Measurements from ENCODE around the gene FAH. TPM values are rescaled to one million over a fixed set of nuclear protein-coding genes. Genes with fewer than 3 reads are reported as not detected.

FAH gene
- 29.0 and 37.3 TPM in 2 replicates for total RNA-seq

DNA sequence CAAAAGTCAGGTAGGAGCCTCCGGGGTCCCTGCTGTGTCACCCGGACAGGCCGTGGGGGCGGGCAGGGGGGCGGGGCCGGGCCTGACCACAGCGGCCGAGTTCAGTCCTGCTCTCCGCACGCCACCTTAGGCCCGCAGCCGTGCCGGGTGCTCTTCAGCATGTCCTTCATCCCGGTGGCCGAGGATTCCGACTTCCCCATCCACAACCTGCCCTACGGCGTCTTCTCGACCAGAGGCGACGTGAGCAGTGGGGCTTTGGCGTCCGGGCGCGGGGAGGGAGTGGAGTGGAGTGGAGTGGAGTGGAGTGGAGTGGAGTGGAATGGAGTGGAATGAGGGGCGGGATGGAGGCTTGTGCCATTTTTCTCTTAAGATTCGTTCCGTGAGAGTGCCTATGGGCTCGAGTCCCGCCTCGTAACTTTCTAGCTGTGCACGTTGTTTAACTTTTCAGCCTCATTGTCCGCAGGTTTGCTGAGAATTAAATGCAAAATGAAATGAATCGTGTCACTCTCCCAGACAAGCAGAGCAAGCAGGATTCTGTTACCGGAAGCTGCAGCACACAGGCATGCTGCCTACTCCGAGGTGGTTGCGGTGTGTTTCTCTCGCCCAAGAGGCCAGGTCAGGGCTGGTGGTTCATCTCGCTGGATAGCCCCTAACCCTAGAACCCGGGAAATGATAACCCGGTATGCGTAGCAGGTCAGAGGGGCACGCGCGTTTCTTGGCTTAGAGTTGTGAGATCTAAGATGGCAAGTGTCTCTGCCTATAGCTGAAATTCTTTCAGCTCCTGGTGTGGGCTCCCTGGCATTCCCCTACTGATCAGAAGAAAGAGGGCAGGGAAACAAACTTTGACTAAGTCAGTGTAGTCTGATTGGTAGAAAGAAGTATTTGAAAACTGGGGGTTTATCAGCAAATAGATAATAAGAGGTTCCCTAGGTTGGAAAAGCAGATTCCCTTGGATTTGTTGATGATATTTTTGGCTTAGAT lies at the start of gene FAH:
TSS of gene FAH (plus strand) at position 104 of the 981 bp plus-strand sequence. CDS start at position 160, 56 bp downstream.

Other genes starting within 250 kb of the FAH start
- gene BCL2A1, start 181.8 kb upstream of the FAH start, total RNA-seq, result 0.38 and 1.0 TPM in 2 replicates
- gene ZFAND6, start 93.3 kb upstream of the FAH start, total RNA-seq, result 80.7 and 80.9 TPM in 2 replicates
- not detected in 2 replicates for gene CTXND1, start 99.2 kb downstream of the FAH start, total RNA-seq